HepG2 (cell line): ENCODE measurements around the gene TMEM74B.

Experiments
- BRD4 ChIP-seq: sonication (generic); formaldehyde crosslinking; IDR thresholded peaks from 2 replicates; pipeline ENCODE4 v1.4.0; 2020; ENCODE audit warnings: missing genetic modification reagents
- JARID2 ChIP-seq: sonication (generic); formaldehyde crosslinking; IDR thresholded peaks from 2 replicates; pipeline ENCODE4 v1.8.1; 2023; ENCODE audit warnings: missing genetic modification reagents, inconsistent platforms; ENCODE audit not compliant: insufficient replicate concordance
- NFE2 ChIP-seq: sonication (generic); formaldehyde crosslinking; IDR thresholded peaks from 2 replicates; pipeline ENCODE4 v1.4.0; 2020; ENCODE audit warnings: missing genetic modification reagents
- POLR2A ChIP-seq, 2 experiments: IDR thresholded peaks; 2 replicates each; pipeline ENCODE4 v1.6.1; 2011; ENCODE audit warnings: low read depth in 2 of 2, low read length in 2 of 2, mild to moderate bottlenecking in 1 of 2, moderate library complexity in 1 of 2; ENCODE audit not compliant: insufficient read depth in 1 of 2
- RAD21 ChIP-seq: fragments of 450-650 bp; formaldehyde crosslinking; IDR thresholded peaks from 2 replicates; pipeline ENCODE4 v1.5.0; 2020; ENCODE audit warnings: mild to moderate bottlenecking
- U2AF1 ChIP-seq: fragments of 200-400 bp; formaldehyde crosslinking; optimal IDR thresholded peaks from 2 replicates; pipeline ENCODE3; 2017; ENCODE audit warnings: mild to moderate bottlenecking, low read depth, low read length
- ZNF12 ChIP-seq: sonication (generic); formaldehyde crosslinking; IDR thresholded peaks from 2 replicates; pipeline ENCODE4 v1.5.0; 2020; ENCODE audit warnings: missing genetic modification reagents
- ZNF274 ChIP-seq: sonication (generic); formaldehyde crosslinking; IDR thresholded peaks from 2 replicates; pipeline ENCODE4 v1.5.1; 2020; ENCODE audit warnings: mild to moderate bottlenecking, missing genetic modification reagents
- TF ChIP-seq, protein P1 (sequence below): sonication (generic); formaldehyde crosslinking; IDR thresholded peaks from 2 replicates; pipeline ENCODE4 v1.5.0; 2020; ENCODE audit warnings: mild to moderate bottlenecking, missing genetic modification reagents, moderate library complexity

DNA sequence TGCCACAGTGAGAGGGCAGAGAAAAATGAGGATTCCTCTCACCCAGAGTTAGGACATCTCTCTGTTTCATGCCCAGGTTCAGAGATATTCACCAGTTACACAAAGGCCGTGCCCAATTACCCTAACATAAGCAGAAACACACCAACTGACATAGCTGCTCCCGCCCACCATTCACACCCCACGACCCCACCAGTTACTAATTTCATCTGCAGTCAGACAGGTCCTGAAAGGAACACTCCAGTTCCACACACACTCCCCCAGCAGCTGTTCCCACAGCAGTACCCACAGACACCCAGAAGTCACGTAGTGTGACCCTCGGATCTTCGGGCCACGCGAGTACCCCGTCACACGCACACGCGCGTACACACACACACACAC is 532 bp downstream of the TMEM74B start:
- TF ChIP-seq JARID2 (CRISPR knock-in tag) (no peak), POLR2A (IDR thresholded peaks at IDR 0.05; ENCODE audit: insufficient read depth in 1 of 2, low read depth in 2 of 2, low read length in 2 of 2) (no peak), U2AF1 (no peak), ZNF274 (CRISPR knock-in tag) (no peak), BRD4 (CRISPR knock-in tag) (no peak), ZNF12 (no peak), NFE2 (CRISPR knock-in tag) (no peak), RAD21 (CRISPR knock-in tag) (no peak)
- TF ChIP-seq, protein P1, sequence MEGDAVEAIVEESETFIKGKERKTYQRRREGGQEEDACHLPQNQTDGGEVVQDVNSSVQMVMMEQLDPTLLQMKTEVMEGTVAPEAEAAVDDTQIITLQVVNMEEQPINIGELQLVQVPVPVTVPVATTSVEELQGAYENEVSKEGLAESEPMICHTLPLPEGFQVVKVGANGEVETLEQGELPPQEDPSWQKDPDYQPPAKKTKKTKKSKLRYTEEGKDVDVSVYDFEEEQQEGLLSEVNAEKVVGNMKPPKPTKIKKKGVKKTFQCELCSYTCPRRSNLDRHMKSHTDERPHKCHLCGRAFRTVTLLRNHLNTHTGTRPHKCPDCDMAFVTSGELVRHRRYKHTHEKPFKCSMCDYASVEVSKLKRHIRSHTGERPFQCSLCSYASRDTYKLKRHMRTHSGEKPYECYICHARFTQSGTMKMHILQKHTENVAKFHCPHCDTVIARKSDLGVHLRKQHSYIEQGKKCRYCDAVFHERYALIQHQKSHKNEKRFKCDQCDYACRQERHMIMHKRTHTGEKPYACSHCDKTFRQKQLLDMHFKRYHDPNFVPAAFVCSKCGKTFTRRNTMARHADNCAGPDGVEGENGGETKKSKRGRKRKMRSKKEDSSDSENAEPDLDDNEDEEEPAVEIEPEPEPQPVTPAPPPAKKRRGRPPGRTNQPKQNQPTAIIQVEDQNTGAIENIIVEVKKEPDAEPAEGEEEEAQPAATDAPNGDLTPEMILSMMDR (CRISPR knock-in tag): no peak; the same call in 1 of the 2 replicates
